MM.1S (cell line): ENCODE data around the gene ENKD1.

Source experiments
- EZH2 ChIP-seq: fragments of 300-600 bp; sonication (generic); optimal IDR thresholded peaks from 2 replicates; pipeline ENCODE3; 2017; ENCODE audit warnings: low read depth, mild to moderate bottlenecking, antibody characterized with exemption, low read length, mixed read lengths
- EZH2phosphoT487 ChIP-seq: fragments of 300-600 bp; sonication (generic); IDR thresholded peaks from 2 replicates; pipeline ENCODE4 v1.6.1; 2018; ENCODE audit warnings: antibody characterized with exemption, low read length
- TF ChIP-seq, protein P1 (sequence below): fragments of 300-600 bp; sonication (generic); IDR thresholded peaks from 2 replicates; pipeline ENCODE4 v1.5.1; 2016; ENCODE audit warnings: antibody characterized with exemption, low read length, mixed read lengths

DNA sequence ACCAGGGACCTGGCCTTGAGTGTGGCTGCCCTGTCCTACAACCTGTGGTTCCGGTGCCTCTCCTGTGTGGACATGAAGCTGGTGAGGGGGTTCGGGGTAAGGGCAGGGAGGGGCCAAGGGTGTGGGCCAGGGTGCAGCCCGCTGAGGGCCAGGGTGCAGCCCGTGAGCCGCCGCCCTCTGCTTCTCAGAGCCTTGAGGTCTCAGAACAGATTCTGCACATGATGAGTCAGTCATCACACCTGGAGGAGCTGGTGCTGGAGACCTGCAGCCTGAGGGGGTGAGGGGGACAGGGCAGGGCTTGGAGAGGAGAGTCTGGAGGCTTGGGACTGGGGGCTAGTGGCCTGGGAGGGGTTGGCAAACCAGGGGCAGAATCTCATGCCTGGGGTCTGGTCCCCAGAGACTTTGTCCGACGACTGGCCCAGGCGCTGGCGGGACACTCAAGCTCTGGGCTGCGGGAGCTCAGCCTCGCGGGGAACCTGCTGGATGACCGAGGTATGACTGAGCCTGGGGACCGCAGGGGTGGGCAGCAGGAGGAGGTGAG is 19.4 kb downstream of the ENKD1 start:
- TF ChIP-seq EZH2: no peak
- TF ChIP-seq, protein P1, sequence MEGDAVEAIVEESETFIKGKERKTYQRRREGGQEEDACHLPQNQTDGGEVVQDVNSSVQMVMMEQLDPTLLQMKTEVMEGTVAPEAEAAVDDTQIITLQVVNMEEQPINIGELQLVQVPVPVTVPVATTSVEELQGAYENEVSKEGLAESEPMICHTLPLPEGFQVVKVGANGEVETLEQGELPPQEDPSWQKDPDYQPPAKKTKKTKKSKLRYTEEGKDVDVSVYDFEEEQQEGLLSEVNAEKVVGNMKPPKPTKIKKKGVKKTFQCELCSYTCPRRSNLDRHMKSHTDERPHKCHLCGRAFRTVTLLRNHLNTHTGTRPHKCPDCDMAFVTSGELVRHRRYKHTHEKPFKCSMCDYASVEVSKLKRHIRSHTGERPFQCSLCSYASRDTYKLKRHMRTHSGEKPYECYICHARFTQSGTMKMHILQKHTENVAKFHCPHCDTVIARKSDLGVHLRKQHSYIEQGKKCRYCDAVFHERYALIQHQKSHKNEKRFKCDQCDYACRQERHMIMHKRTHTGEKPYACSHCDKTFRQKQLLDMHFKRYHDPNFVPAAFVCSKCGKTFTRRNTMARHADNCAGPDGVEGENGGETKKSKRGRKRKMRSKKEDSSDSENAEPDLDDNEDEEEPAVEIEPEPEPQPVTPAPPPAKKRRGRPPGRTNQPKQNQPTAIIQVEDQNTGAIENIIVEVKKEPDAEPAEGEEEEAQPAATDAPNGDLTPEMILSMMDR: no peak
- no peak for TF ChIP-seq EZH2phosphoT487
